GM21360 (cell line): ENCODE data around the gene ACTL8.

Experiments used
- ATAC-seq: cut with Tn5 transposase; IDR thresholded peaks from one replicate; pipeline ENCODE4 v1.9.1; 2021; ENCODE audit warnings: mild to moderate bottlenecking, moderate library complexity; ENCODE audit not compliant: unreplicated experiment

Gene ACTL8

DNA sequence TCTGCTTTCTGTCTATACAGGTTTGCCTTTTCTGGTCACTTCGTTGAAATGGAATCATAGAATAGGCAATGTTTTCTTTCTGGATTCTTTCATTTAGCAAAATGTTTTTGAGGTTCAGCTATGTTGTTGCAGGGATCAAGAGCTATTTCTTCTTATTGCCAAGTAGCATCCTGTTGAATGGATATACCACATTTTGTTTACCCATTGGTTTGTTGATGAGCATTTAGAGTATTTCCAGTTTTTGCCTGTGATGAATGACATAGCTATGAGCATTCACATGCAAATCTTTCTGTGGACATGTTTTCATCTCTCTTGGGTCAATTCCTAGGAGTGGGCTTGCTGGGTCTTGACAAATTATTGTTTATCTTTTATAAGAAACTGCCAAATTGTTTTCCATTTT, 115.5 kb downstream of the ACTL8 start:
- no peak for ATAC-seq

GRCh38 chr1:17873007-17873675, 118.0 kb downstream of the ACTL8 start:
- no peak for ATAC-seq

GRCh38 chr1:17874231-17874630, 119.1 kb downstream of the ACTL8 start:
- no peak for ATAC-seq

- ATAC-seq, result no peak
Measured at GRCh38 chr1:17874710-17875109, 119.6 kb downstream of the ACTL8 start.

- ATAC-seq, result no peak
Measured at GRCh38 chr1:17875171-17875881, 120.2 kb downstream of the ACTL8 start.

- no peak for ATAC-seq
Measured at GRCh38 chr1:17875882-17876280, 120.7 kb downstream of the ACTL8 start.
